Heart right ventricle (tissue), 16 donors: ENCODE results near the gene ZNF397. TPM values are rescaled to one million over a fixed set of nuclear protein-coding genes. Genes with fewer than 3 reads are reported as not detected.
A peak's percentile ranks its signal among the peaks of the same experiment; 100 is the strongest.

Experiments used
- ATAC-seq, 8 donors: fragments of 200-7000 bp; cut with Tn5 transposase; one replicate each; pipeline ENCODE4 v1.9.1; 2020; ENCODE audit warnings: mild to moderate bottlenecking in 8 of 8, moderate library complexity in 8 of 8, moderate number of reproducible peaks in 1 of 8
- DNase-seq, 2 donors: peaks; one replicate each; pipeline ENCODE4 v3.0.0-alpha.2; 2020
- H3K27ac ChIP-seq, 10 donors: fragments of 200-600 bp; sonication (generic) in 2 of 10; one replicate each; pipeline versions ENCODE4 v1.5.0 to v1.8.0; 2020 to 2022; ENCODE audit warnings: mild to moderate bottlenecking in 3 of 10
- H3K27me3 ChIP-seq, 7 donors: fragments of 200-600 bp; one replicate each; pipeline ENCODE4 v1.8.0; 2021 to 2022; ENCODE audit warnings: mild to moderate bottlenecking in 2 of 7
- H3K36me3 ChIP-seq, 9 donors: fragments of 200-600 bp; sonication (generic) in 1 of 9; one replicate each; pipeline versions ENCODE4 v1.5.0 to v1.8.0; 2020 to 2022; ENCODE audit warnings: mild to moderate bottlenecking in 2 of 9
- H3K4me1 ChIP-seq, 9 donors: fragments of 200-600 bp; sonication (generic) in 1 of 9; one replicate each; pipeline versions ENCODE4 v1.5.0 to v1.8.0; 2020 to 2022; ENCODE audit warnings: mild to moderate bottlenecking in 4 of 9
- H3K4me3 ChIP-seq, 10 donors: fragments of 200-600 bp; sonication (generic) in 2 of 10; one replicate each; pipeline versions ENCODE4 v1.5.0 to v1.8.0; 2020 to 2022; ENCODE audit warnings: mild to moderate bottlenecking in 7 of 10, moderate library complexity in 2 of 10
- H3K9me3 ChIP-seq, 11 donors: fragments of 200-600 bp in 10 of 11; sonication (generic) in 2 of 11; one replicate each; pipeline versions ENCODE4 v1.5.0 to v1.8.0; 2013 to 2022; ENCODE audit warnings: mild to moderate bottlenecking in 2 of 11, control low read depth in 1 of 11, moderate library complexity in 1 of 11
- WGBS, 2 donors: extraction: QIAGEN DNeasy Blood & Tissue Kit; methylation state at CpG; one replicate each; pipeline ENCODE4 v1.1.7; 2013; ENCODE audit warnings: inconsistent platforms in 1 of 2; 5-methylcytosine and 5-hydroxymethylcytosine counted together
- intact Hi-C, 10 donors: fragments of 100-400 bp; cut with DNase I; formaldehyde crosslinking; loops; one replicate each; pipeline versions ENCODE4 v1.11.1 to v1.14.2; 2022
- polyA plus RNA-seq, 2 donors: library from polyadenylated mRNA; stranded (reverse); fragments of 200-250 nt; gene quantifications; one replicate each; pipeline ENCODE4 v1.2.3, GENCODE V29; 2013
- total RNA-seq, 10 donors: library from RNA; stranded (reverse); fragmentation: NEBNext Ultra II Directional in 3 of 10; extraction: Animal tissue kit (Norgen Biotek cat#: 25700) in 3 of 10; gene quantifications; one replicate each; pipeline versions ENCODE4 v1.2.1 to v1.2.4, GENCODE V29; 2021 to 2023
- TF ChIP-seq, protein P1 (sequence below), 9 donors: fragments of 200-600 bp; sonication (generic) in 2 of 9; IDR thresholded peaks; one replicate each; pipeline versions ENCODE4 v1.5.0 to v1.8.0; 2021 to 2022; ENCODE audit warnings: antibody characterized with exemption in 9 of 9, mild to moderate bottlenecking in 5 of 9, moderate library complexity in 1 of 9
- donor health status: Arrhythmogenic right ventricular cardiomyopathy.
- donor health status: ischemic (EF 13 %, LVEDD 7.1; RV severe dilation, severe dysfunction).
- donor health status: healthy with polysubstance abuse.
- donor health status: DM: no; HTN: yes; CAD: no.
- donor health status: DM: no; HTN: no; CAD: no.
- donor health status: ischemic (EF 25% LVEDD 6.9; RV normal size, moderate dysfunction).
- donor health status: ischemic (EF 25% LVEDD 5.7; RV mildly dilated, moderate dysfunction).
- donor health status: healthy.
- donor health status: DM: yes; HTN: yes; CAD: no.
- donor health status: Ischemic cardiomyopathy.
- donor health status: ischemic (EF 35%, LVEDD 5.7; RV mildly dilated, moderate dysfunction).
- donor health status: nonischemic (EF 11% LVEDD 7.7; RV severe dilation, severe dysfunction).
- donor health status: DM: yes; HTN: yes; CAD: no.
- donor health status: PGD.
- donor health status: ischemic (EF 29% LVEDD 5.4; RV normal size, mild dysfunction).
- donor health status: nonischemic (EF 23%, LVEDD 6.1; RV moderate dilation, normal function).

ZNF397 gene
- total and polyA plus RNA-seq, 12 donors: 7.6 to 18.6 (median 14.2) TPM

DNA sequence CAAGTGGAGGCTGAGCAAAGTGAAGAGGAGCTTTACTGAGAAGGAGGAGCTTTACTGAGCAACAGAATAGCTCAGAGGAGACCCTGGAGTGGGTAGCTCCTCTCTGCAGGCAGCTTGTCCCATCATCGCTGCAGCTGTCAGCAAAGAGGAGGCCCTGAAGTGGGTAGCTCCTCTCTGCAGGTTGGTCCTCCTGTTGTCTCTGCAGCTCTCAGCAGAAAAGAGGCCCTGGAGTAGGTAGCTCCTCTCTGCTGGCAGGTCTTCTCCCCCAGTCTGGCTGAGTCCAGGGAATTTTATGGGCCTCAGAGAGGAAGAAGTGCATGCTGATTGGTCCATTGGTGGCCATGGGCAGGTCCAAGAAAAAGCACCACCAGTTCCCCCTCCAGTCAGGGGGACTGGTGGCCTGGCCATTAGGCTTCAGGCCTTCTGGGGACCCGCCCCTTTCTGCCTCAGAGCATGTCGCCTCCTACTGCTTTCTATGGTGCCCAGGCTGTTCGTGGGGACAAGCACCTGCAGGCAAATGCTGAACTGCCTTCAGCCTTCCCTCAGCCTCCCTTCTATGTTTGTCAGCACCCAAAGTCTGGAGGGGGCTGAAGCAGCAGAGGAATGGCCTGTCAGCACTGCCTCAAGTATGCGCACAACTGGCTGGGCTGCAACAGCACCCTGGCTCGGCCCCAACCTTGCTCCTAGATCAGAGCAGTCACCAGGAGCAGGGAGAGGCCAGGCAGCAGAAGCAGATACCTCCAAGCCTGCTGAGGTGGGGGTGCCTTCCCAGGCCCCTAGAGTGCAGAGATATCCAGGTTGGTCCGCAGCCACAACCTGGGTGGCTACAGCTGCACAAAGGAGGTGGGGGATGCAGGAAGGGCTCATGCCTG lies 43.3 kb downstream of the ZNF397 start:
- TF ChIP-seq, protein P1, sequence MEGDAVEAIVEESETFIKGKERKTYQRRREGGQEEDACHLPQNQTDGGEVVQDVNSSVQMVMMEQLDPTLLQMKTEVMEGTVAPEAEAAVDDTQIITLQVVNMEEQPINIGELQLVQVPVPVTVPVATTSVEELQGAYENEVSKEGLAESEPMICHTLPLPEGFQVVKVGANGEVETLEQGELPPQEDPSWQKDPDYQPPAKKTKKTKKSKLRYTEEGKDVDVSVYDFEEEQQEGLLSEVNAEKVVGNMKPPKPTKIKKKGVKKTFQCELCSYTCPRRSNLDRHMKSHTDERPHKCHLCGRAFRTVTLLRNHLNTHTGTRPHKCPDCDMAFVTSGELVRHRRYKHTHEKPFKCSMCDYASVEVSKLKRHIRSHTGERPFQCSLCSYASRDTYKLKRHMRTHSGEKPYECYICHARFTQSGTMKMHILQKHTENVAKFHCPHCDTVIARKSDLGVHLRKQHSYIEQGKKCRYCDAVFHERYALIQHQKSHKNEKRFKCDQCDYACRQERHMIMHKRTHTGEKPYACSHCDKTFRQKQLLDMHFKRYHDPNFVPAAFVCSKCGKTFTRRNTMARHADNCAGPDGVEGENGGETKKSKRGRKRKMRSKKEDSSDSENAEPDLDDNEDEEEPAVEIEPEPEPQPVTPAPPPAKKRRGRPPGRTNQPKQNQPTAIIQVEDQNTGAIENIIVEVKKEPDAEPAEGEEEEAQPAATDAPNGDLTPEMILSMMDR (IDR thresholded peaks at IDR 0.05): no peak
- DNase-seq: peak; percentile 11 to 54

GRCh38 chr18:35284841-35285240 lies 44.0 kb downstream of the ZNF397 start:
- H3K36me3 ChIP-seq: peaks cover 0 to 17% (median 0%) of the 10 kb centered on the region in 9 donors
- DNase-seq: no peak
- peak in 3 of 8 donors; percentile 19 to 46 (median 24) for ATAC-seq
- intact Hi-C loops: loop anchor here in 1 of 10 donors (10.0 kb wide), 1 partner anchor 50 kb away; no protein-coding TSS in a partner anchor
- no peak overlapping the region for H3K4me3 ChIP-seq
- TF ChIP-seq, protein P1 (IDR thresholded peaks at IDR 0.05): no peak
- H3K27ac ChIP-seq: peak overlapping the region in 1 of 10 donors; percentile 10
- H3K27me3 ChIP-seq: no peaks in the 10 kb centered on the region
- H3K9me3 ChIP-seq: peaks cover 0 to 15% (median 0%) of the 10 kb centered on the region in 11 donors
- 88 to 90% methylated on average over 3 of the region's 3 CpGs for WGBS, 2 donors
- H3K4me1 ChIP-seq: peaks cover 0 to 30% (median 17%) of the 10 kb centered on the region in 9 donors

More for the DNA sequence above, 43.3 kb downstream of the ZNF397 start:
- WGBS, 2 donors: 79 to 84% methylated on average over 7 of the region's 7 CpGs
- intact Hi-C loops: loop anchor here in 1 of 10 donors (10.0 kb wide), 1 partner anchor 51 kb away; no protein-coding TSS in a partner anchor
- no peak overlapping the region for H3K4me3 ChIP-seq
- H3K27me3 ChIP-seq: no peaks in the 10 kb centered on the region
- H3K36me3 ChIP-seq: peaks cover 0 to 17% (median 0%) of the 10 kb centered on the region in 9 donors
- H3K9me3 ChIP-seq: peaks cover 0 to 19% (median 0%) of the 10 kb centered on the region in 11 donors
- peaks cover 0 to 26% (median 13%) of the 10 kb centered on the region in 9 donors for H3K4me1 ChIP-seq
- H3K27ac ChIP-seq: peak overlapping the region in 1 of 10 donors; percentile 10
- ATAC-seq: peak in 7 of 8 donors; percentile 19 to 83 (median 49)

- TF ChIP-seq, protein P1 (IDR thresholded peaks at IDR 0.05): no peak
- peak in 4 of 8 donors; percentile 12 to 37 (median 29) for ATAC-seq
Measured at GRCh38 chr18:35289293-35289692, 48.5 kb downstream of the ZNF397 start.

DNA sequence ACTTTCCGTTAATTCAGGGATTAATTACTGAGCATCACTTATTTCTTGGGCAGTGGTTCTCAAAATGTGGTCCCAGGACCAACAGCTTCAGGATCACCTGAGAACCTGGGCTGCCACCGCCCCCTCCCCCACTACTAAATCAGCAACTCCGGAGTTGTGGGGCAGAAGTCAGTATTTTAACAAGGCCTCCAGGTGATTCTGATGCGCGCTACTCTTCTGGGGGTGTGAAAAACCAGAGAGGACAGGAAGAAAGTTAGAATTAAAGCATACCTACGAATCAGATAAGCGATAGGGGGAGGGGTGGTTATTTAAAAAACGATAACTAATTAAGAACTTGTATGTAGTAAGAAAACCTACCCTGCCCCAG lies 48.9 kb downstream of the ZNF397 start:
- 0% methylated on average over 8 of the region's 8 CpGs for WGBS, 2 donors
- TF ChIP-seq, protein P1 (IDR thresholded peaks at IDR 0.05): no peak
- Histone ChIP-seq H3K9me3 (peaks cover 0 to 12% (median 0%) of the 10 kb centered on the region in 11 donors), H3K36me3 (peaks cover 0 to 29% (median 5%) of the 10 kb centered on the region in 9 donors), H3K27me3 (no peaks in the 10 kb centered on the region), H3K27ac (peak overlapping the region; percentile 43 to 93 (median 82)), H3K4me1 (peaks cover 7 to 37% (median 28%) of the 10 kb centered on the region in 9 donors), H3K4me3 (peak overlapping the region; percentile 60 to 93 (median 79))
- DNase-seq (peak in 1 of 2 donors; percentile 36), ATAC-seq (peak in 6 of 8 donors; percentile 11 to 62 (median 54))
- intact Hi-C loops: loop anchor here in 9 of 10 donors (1.0 to 10.0 kb wide), 7 partner anchors 22 to 55 kb away; partner anchors contain the start of genes ZNF24 (in 7 of the 9) and ZNF397 (in 1 of the 9)

More at GRCh38 chr18:35289293-35289692, 48.5 kb downstream of the ZNF397 start:
- peak overlapping the region in 9 of 10 donors; percentile 76 to 93 (median 83) for H3K27ac ChIP-seq
- peaks cover 0 to 31% (median 5%) of the 10 kb centered on the region in 9 donors for H3K36me3 ChIP-seq
- H3K27me3 ChIP-seq: no peaks in the 10 kb centered on the region
- peaks cover 0 to 12% (median 0%) of the 10 kb centered on the region in 11 donors for H3K9me3 ChIP-seq
- peaks cover 7 to 37% (median 32%) of the 10 kb centered on the region in 9 donors for H3K4me1 ChIP-seq
- DNase-seq: no peak
- peak overlapping the region; percentile 60 to 93 (median 79) for H3K4me3 ChIP-seq
- WGBS, 2 donors: 7 to 11% methylated on average over 6 of the region's 6 CpGs
- intact Hi-C loops: loop anchor here in 3 of 10 donors (1.0 to 10.0 kb wide), 3 partner anchors 22 to 48 kb away; partner anchors contain the start of gene ZNF397 (in 1 of the 3)
